ENCODE data around the gene NLRP1. TPM values are rescaled to one million over a fixed set of nuclear protein-coding genes. Genes with fewer than 3 reads are reported as not detected.

The NLRP1 gene
- total RNA-seq, 1 donor from 2014 or later: 40.3 TPM

DNA sequence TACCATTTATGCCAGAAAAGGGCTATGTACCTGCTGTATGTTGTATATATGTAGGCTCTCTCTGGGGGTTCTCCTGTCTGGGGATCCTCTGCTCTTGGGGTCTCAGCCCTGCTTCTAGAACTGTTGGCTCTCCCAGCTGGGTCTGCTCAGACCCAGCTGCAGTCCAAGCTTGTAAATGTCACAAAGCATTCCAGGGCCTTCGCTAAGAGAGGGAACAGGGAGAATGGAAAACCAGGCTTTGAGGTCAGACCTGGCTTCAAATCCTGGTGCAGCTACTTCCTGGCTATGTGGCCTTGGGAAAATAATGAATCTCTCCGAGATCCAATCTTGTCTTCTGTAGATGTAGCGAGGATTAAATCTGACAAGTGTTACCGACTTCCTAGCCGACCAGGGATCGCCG lies 44.0 kb downstream of the NLRP1 start:
- ATAC-seq (no peak), DNase-seq (no peak)
- intact Hi-C loops (cut with DNase I): no loop called here
- no peaks in the 10 kb centered on the region for H3K4me1 ChIP-seq
- no peaks in the 10 kb centered on the region for H3K9me3 ChIP-seq
- H3K27me3 ChIP-seq (ENCODE audit: low read depth): no peaks in the 10 kb centered on the region
- peaks cover 89% of the 10 kb centered on the region for H3K36me3 ChIP-seq
- no peak overlapping the region for H3K27ac ChIP-seq
- no peak for TF ChIP-seq CTCF (IDR thresholded peaks at IDR 0.05)
- H3K4me3 ChIP-seq: no peak overlapping the region

DNA sequence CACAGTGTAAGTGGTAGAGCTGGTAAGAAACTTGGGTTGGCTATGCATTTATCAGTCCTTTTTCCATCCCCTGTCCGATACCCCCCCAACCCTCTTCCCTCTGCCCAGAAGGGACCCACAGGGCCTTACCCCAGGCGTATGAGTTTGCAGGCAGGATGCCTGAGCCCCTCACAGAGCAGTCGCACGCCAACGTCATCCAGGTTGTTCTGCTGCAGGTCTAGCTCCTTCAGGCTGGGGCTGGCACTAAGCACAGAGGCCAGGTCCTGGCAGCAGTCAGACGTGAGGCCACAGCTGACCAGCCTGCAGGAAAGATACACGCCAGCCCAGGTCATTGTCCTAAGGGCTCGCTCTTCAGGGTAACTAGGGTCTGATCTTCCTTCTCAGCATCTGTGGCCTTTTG lies 45.0 kb downstream of the NLRP1 start:
- intact Hi-C loops (cut with DNase I): no loop called here
- no peak for DNase-seq
- TF ChIP-seq CTCF (IDR thresholded peaks at IDR 0.05): no peak

GRCh38 chr17:5536866-5537650 lies 47.3 kb downstream of the NLRP1 start:
- peaks cover 94% of the 10 kb centered on the region for H3K36me3 ChIP-seq
- ATAC-seq: no peak
- H3K9me3 ChIP-seq: no peaks in the 10 kb centered on the region

More for the DNA sequence above, 45.0 kb downstream of the NLRP1 start:
- Histone ChIP-seq H3K4me1 (no peaks in the 10 kb centered on the region), H3K4me3 (no peak overlapping the region), H3K27me3 (ENCODE audit: low read depth) (no peaks in the 10 kb centered on the region), H3K27ac (no peak overlapping the region), H3K9me3 (no peaks in the 10 kb centered on the region), H3K36me3 (peaks cover 89% of the 10 kb centered on the region)
- ATAC-seq: no peak

DNA sequence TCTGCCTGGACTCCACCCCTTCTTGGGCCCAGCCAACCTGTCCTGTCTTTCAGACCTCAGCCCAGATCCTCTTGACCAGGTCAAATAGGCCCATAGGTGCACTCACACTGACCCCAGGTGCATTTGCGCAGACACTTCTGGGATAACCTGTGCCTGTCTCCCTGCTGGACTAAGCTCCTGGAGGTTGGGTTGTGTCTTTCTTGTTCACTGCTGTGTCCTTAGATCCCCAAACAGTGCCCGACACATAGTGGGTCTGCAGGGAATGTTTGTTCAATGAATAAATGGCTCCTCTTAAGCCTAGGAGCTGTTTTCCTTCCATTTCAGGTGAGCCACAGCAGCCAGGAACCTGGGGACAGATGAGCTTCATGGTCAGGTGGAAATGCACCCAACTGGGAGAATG lies 48.9 kb downstream of the NLRP1 start:
- Histone ChIP-seq H3K4me1 (no peaks in the 10 kb centered on the region), H3K9me3 (no peaks in the 10 kb centered on the region), H3K36me3 (peaks cover 94% of the 10 kb centered on the region), H3K27me3 (ENCODE audit: low read depth) (no peaks in the 10 kb centered on the region), H3K27ac (no peak overlapping the region), H3K4me3 (no peak overlapping the region)
- ATAC-seq (no peak), DNase-seq (no peak)
- intact Hi-C loops (cut with DNase I): no loop called here
- TF ChIP-seq CTCF (IDR thresholded peaks at IDR 0.05): no peak

More at GRCh38 chr17:5536866-5537650, 47.3 kb downstream of the NLRP1 start:
- intact Hi-C loops (cut with DNase I): no loop called here
- no peak for TF ChIP-seq CTCF (IDR thresholded peaks at IDR 0.05)
- H3K27me3 ChIP-seq (ENCODE audit: low read depth): no peaks in the 10 kb centered on the region
- no peak overlapping the region for H3K4me3 ChIP-seq
- H3K27ac ChIP-seq: no peak overlapping the region
- H3K4me1 ChIP-seq: no peaks in the 10 kb centered on the region
- DNase-seq: no peak

GRCh38 chr17:5533486-5534315 lies 50.6 kb downstream of the NLRP1 start:
- DNase-seq (no peak), ATAC-seq (no peak)
- intact Hi-C loops (cut with DNase I): no loop called here
- no peak overlapping the region for H3K4me3 ChIP-seq
- H3K27ac ChIP-seq: no peak overlapping the region
- H3K27me3 ChIP-seq (ENCODE audit: low read depth): no peaks in the 10 kb centered on the region
- no peak for TF ChIP-seq CTCF (IDR thresholded peaks at IDR 0.05)
- no peaks in the 10 kb centered on the region for H3K9me3 ChIP-seq
- peaks cover 92% of the 10 kb centered on the region for H3K36me3 ChIP-seq
- H3K4me1 ChIP-seq: no peaks in the 10 kb centered on the region

Measured in lower lobe of right lung (tissue), 2 donors.